CD4-positive, alpha-beta T cell (primary cell): ENCODE measurements around the gene FSTL4. TPM values are rescaled to one million over a fixed set of nuclear protein-coding genes. Genes with fewer than 3 reads are reported as not detected.

Experiments used
- ATAC-seq: fragments of 200-7000 bp; cut with Tn5 transposase; one replicate; pipeline ENCODE4 v1.10.0; 2022; ENCODE audit warnings: mild to moderate bottlenecking; ENCODE audit not compliant: poor library complexity
- CTCF ChIA-PET: fragments of 350-600 bp; sonication (Branson Sonifier 250); formaldehyde crosslinking; loops from one replicate; lab custom pipeline; 2021; ENCODE audit warnings: antibody characterized with exemption, inconsistent platforms; lab: Charles Lee
- POLR2A ChIA-PET: fragments of 350-600 bp; sonication (Branson Sonifier 250); formaldehyde crosslinking; loops from one replicate; lab custom pipeline; 2021; ENCODE audit warnings: antibody characterized with exemption, inconsistent platforms; lab: Charles Lee
- DNase-seq, 14 experiments: peaks; one replicate each; pipeline ENCODE4 v3.0.0-alpha.2; 2013 to 2020; ENCODE audit warnings: mixed read lengths in 2 of 14
- H3K27ac ChIP-seq, 2 donors: one replicate each; pipeline versions ENCODE4 v1.5.1 to v1.7.0; 2013; ENCODE audit warnings: low read length in 2 of 2, low read depth in 1 of 2, mild to moderate bottlenecking in 1 of 2
- H3K27me3 ChIP-seq, 2 experiments: 1 replicate in 1 of 2; 2 replicates in 1 of 2; pipeline versions ENCODE4 v1.6.1 to v1.7.0; 2013; ENCODE audit warnings: low read length in 2 of 2, control low read depth in 1 of 2, mild to moderate bottlenecking in 1 of 2, moderate library complexity in 1 of 2; ENCODE audit not compliant: insufficient read depth in 2 of 2, control insufficient read depth in 1 of 2
- H3K36me3 ChIP-seq: one replicate; pipeline ENCODE4 v1.6.1; 2013; ENCODE audit warnings: low read length, control low read depth; ENCODE audit not compliant: insufficient read depth
- H3K4me1 ChIP-seq: one replicate; pipeline ENCODE4 v1.6.1; 2013; ENCODE audit warnings: low read length, control low read depth; ENCODE audit not compliant: insufficient read depth
- H3K4me3 ChIP-seq: one replicate; pipeline ENCODE4 v1.5.1; 2013; ENCODE audit warnings: mild to moderate bottlenecking, low read length, moderate library complexity
- H3K9me3 ChIP-seq, 2 experiments: 1 replicate in 1 of 2; 2 replicates in 1 of 2; pipeline versions ENCODE4 v1.6.1 to v1.7.0; 2013; ENCODE audit warnings: low read length in 2 of 2, mild to moderate bottlenecking in 2 of 2, control low read depth in 1 of 2, moderate library complexity in 1 of 2; ENCODE audit not compliant: control insufficient read depth in 1 of 2, insufficient read depth in 1 of 2
- H3K27ac Mint-ChIP-seq: one replicate; pipeline ENCODE4 v1.8.0; 2020; ENCODE audit warnings: mixed read lengths
- H3K27me3 Mint-ChIP-seq: one replicate; pipeline ENCODE4 v1.8.0; 2021; ENCODE audit warnings: mixed read lengths
- H3K36me3 Mint-ChIP-seq: one replicate; pipeline ENCODE4 v1.8.0; 2021; ENCODE audit warnings: low read depth, mixed read lengths
- H3K4me1 Mint-ChIP-seq: one replicate; pipeline ENCODE4 v1.8.0; 2021; ENCODE audit warnings: low read depth, mixed read lengths
- H3K4me3 Mint-ChIP-seq: one replicate; pipeline ENCODE4 v1.8.0; 2020; ENCODE audit warnings: mild to moderate bottlenecking, mixed read lengths
- H3K9me3 Mint-ChIP-seq: one replicate; pipeline ENCODE4 v1.8.0; 2020; ENCODE audit warnings: mixed read lengths
- intact Hi-C, 2 experiments: fragments of 100-400 bp; cut with DNase I in 1 of 2; cut with micrococcal nuclease in 1 of 2; formaldehyde crosslinking; loops; one replicate each; pipeline versions ENCODE4 v1.15.1 to v1.9.0; 2023 to 2025; cut with DNase I, micrococcal nuclease
- total RNA-seq, 174 experiments: library from RNA in 2 of 174; stranded (reverse) in 2 of 174; gene quantifications; one replicate each; pipeline ENCODE4 v1.2.3 and lab custom pipeline; 2021 to 2026
- TF ChIP-seq, protein P1 (sequence below): fragments of 200-600 bp; IDR thresholded peaks from one replicate; pipeline ENCODE4 v1.8.0; 2022; ENCODE audit warnings: antibody characterized with exemption, mild to moderate bottlenecking

FSTL4 gene
- total RNA-seq, 2 experiments from 2014 or later = not detected

- Histone ChIP-seq H3K27ac (no peak overlapping the region), H3K27me3 (no peaks in the 10 kb centered on the region), H3K4me1 (no peaks in the 10 kb centered on the region), H3K9me3 (no peaks in the 10 kb centered on the region), H3K4me3 (no peak overlapping the region), H3K36me3 (no peaks in the 10 kb centered on the region)
- ATAC-seq = no peak
- TF ChIP-seq, protein P1, sequence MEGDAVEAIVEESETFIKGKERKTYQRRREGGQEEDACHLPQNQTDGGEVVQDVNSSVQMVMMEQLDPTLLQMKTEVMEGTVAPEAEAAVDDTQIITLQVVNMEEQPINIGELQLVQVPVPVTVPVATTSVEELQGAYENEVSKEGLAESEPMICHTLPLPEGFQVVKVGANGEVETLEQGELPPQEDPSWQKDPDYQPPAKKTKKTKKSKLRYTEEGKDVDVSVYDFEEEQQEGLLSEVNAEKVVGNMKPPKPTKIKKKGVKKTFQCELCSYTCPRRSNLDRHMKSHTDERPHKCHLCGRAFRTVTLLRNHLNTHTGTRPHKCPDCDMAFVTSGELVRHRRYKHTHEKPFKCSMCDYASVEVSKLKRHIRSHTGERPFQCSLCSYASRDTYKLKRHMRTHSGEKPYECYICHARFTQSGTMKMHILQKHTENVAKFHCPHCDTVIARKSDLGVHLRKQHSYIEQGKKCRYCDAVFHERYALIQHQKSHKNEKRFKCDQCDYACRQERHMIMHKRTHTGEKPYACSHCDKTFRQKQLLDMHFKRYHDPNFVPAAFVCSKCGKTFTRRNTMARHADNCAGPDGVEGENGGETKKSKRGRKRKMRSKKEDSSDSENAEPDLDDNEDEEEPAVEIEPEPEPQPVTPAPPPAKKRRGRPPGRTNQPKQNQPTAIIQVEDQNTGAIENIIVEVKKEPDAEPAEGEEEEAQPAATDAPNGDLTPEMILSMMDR = no peak
- no peaks in the 10 kb centered on the region for H3K36me3 Mint-ChIP-seq
- no peaks in the 10 kb centered on the region for H3K4me1 Mint-ChIP-seq
- no peak for DNase-seq
- H3K9me3 Mint-ChIP-seq = no peaks in the 10 kb centered on the region
- intact Hi-C loops = no loop called here
- no peak overlapping the region for H3K4me3 Mint-ChIP-seq
- POLR2A ChIA-PET = interaction anchor here (1.1 kb wide), 1 partner anchor 56 kb away, joined by 4 read pairs; no protein-coding TSS in a partner anchor
- no peaks in the 10 kb centered on the region for H3K27me3 Mint-ChIP-seq
- CTCF ChIA-PET = no interaction called here
- no peak overlapping the region for H3K27ac Mint-ChIP-seq
These were observed 385.3 kb downstream of the FSTL4 start for GRCh38 chr5:133227082-133227481.

GRCh38 chr5:133226186-133226585 is 386.2 kb downstream of the FSTL4 start:
- no peak overlapping the region for H3K27ac Mint-ChIP-seq
- intact Hi-C loops = no loop called here

DNA sequence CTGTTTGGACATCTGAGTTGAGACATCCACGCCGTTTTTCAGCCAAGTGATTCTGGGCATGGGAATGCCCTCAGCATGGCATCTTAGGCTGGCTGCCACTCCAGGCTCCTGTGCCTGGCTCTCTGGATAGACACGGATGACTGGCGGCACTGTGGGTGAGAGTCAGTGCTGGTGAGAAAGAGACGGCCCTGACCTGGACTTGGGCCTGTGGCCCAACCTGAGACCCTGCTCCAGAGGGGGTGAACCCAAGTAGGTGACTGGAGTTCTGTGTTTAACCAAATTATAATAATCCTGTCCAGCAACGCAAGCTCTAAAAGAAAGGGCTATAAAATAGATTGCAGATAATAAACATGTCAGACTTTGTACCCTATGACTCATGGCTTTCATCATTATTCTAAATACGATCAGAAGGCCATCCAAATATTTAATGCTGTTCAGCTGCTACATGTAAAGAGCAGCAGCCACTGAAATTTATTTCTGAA is 386.6 kb downstream of the FSTL4 start:
- Mint-ChIP-seq H3K27me3 (no peaks in the 10 kb centered on the region), H3K4me3 (no peak overlapping the region), H3K9me3 (no peaks in the 10 kb centered on the region), H3K4me1 (no peaks in the 10 kb centered on the region), H3K36me3 (no peaks in the 10 kb centered on the region), H3K27ac (no peak overlapping the region)
- Histone ChIP-seq H3K27me3 (no peaks in the 10 kb centered on the region), H3K4me3 (no peak overlapping the region), H3K36me3 (no peaks in the 10 kb centered on the region), H3K9me3 (no peaks in the 10 kb centered on the region), H3K27ac (no peak overlapping the region), H3K4me1 (no peaks in the 10 kb centered on the region)
- ATAC-seq = no peak
- DNase-seq = no peak
- CTCF ChIA-PET = no interaction called here
- intact Hi-C loops = no loop called here
- TF ChIP-seq, protein P1 = no peak
- POLR2A ChIA-PET = interaction anchor here (1.1 kb wide), 1 partner anchor 55 kb away, joined by 4 read pairs; no protein-coding TSS in a partner anchor

More at GRCh38 chr5:133226186-133226585, 386.2 kb downstream of the FSTL4 start:
- Mint-ChIP-seq H3K36me3 (no peaks in the 10 kb centered on the region), H3K4me1 (no peaks in the 10 kb centered on the region), H3K27me3 (no peaks in the 10 kb centered on the region), H3K9me3 (no peaks in the 10 kb centered on the region), H3K4me3 (no peak overlapping the region)
- H3K4me1 ChIP-seq = no peaks in the 10 kb centered on the region
- no peaks in the 10 kb centered on the region for H3K27me3 ChIP-seq
- ChIA-PET POLR2A (interaction anchor here (0.6 to 1.1 kb wide), 2 partner anchors 22 to 55 kb away, joined by 4 read pairs; no protein-coding TSS in a partner anchor), CTCF (no interaction called here)
- no peaks in the 10 kb centered on the region for H3K36me3 ChIP-seq
- no peak overlapping the region for H3K4me3 ChIP-seq
- no peak for DNase-seq
- H3K9me3 ChIP-seq = no peaks in the 10 kb centered on the region
- H3K27ac ChIP-seq = no peak overlapping the region
- TF ChIP-seq, protein P1 = no peak
- ATAC-seq = no peak
